NCI-H146 (cell line): ENCODE data around the gene APPBP2.
"Not testable (repeated sequence)": the region's sequence is repeated elsewhere in the genome, so short reads cannot be mapped to it uniquely, and the experiment has no call there.

ENCODE experiments used
- DNase-seq: peaks from one replicate; lab custom pipeline; 2025; lab: John Stamatoyannopoulos, UW

The APPBP2 gene

GRCh38 chr17:60433021-60433997, 92.7 kb downstream of the APPBP2 start:
- DNase-seq: not testable (repeated sequence)

- not testable (repeated sequence) for DNase-seq
These were observed 95.5 kb downstream of the APPBP2 start for GRCh38 chr17:60430561-60430960.

- DNase-seq: not testable (repeated sequence)
These were observed 97.6 kb downstream of the APPBP2 start for GRCh38 chr17:60428491-60428890.

- DNase-seq: no peak
These were observed 99.4 kb downstream of the APPBP2 start for GRCh38 chr17:60426596-60426995.

- no peak for DNase-seq
These were observed 100.4 kb downstream of the APPBP2 start for GRCh38 chr17:60425626-60426025.

DNA sequence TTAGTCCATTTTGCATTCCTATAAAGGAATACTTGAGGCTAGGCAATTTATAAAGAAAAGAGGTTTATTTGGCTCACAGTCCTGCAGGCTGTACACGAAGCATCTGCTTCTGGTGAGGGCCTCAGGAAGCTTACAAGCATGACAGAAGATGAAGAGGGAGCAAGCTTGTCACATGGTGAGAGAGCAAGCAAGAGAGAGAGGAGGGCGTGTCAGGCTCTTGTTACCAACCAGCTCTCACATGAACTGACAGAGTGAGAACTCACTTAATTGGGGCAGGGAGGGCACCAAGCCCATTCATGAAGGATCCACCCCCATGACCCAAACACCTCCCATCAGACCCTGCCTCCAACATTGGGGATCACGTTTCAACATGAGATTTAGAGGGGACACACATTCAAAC, 102.2 kb downstream of the APPBP2 start:
- no peak for DNase-seq

- DNase-seq: no peak
These were observed 103.8 kb downstream of the APPBP2 start, which contains the start of gene CHCT1 for GRCh38 chr17:60422162-60422665. Gene CHCT1 (plus strand): TSS chr17:60422489. CDS start chr17:60422593, 104 bp downstream.

DNA sequence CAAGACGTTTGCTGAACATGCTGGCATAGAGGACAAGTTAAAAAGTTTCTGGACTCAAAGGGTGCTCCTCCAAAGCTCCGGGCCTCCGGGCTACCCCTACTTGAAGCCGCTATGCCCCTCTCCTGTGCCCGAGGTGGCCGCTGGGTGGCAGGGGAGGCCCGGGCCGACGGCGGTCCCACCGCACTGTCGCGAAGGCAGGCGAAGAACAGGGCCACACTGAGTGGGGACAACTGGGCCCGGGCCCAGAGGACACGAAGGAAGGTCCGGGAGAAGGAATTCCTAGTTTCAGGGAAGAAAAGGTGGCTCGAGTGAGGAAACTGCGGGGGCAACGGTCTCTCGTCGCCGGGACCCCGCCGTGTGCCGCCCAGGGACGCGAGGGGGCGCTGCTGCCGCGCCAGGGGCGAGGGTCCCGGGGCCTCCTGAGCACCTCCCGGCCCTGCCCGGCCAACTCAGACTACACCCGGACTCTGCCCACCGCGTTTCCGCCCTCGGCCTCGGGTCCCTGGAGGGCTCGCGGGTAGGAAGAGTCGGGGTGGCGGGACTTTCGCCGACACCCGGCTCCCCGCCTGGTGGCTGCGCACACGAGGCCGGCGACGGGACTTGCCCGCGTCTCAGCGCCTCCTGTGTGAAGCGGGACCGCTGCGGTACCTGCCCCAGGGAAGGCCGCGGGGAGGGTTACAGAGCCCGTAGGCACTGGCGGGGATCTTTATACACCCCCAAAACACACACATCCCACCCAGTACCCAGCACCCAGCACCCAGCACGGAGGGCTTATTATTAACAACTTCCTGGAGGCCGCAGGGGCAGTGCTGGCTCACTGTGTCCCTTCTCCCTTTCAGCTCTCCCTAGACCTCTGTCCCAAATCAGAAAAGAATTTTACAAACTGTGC, 104.5 kb downstream of the APPBP2 start:
- DNase-seq: no peak

- not testable (repeated sequence) for DNase-seq
These were observed 106.2 kb downstream of the APPBP2 start for GRCh38 chr17:60419875-60420274.

DNA sequence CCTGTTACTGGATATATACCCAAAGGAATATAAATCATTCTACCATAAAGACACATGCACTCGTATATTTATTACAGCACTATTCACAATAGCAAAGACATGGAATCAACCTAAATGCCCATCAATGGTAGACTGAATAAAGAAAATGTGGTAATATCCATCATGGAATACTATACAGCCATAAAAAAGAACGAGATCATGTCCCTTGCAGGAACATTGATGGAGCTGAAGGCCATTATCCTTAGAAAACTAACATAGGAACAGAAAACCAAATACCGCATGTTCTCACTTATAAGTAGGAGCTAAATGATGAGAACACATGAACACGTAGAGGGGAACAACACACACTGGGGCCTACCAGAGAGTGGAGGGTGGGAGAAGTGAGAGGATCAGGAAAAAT, 107.0 kb downstream of the APPBP2 start:
- DNase-seq: not testable (repeated sequence)

DNA sequence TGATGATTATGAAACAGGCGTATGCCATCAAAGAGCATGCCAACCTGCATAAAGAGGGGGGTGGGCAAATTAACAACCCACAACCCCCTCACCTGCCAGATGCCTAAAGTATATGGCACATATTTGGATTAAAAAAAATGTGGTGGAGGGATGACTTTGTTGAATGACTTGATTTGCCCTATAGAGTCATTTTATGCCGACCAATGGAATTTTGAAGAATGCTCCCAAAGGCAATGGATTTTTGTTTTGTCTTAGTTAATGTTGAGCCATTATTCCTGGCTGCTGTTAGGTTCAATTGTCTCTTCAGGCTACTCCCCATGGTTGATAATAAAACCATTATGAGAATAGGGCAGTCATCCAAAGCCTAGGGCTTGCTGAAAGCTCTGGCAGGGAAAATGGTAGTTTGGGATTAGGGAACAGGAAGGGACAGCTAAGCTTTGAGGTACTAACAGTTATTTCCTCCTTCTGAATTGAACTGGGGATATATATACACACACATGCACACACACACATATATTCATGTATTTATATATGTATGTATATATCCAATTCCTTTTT, 109.6 kb downstream of the APPBP2 start:
- DNase-seq: no peak

DNA sequence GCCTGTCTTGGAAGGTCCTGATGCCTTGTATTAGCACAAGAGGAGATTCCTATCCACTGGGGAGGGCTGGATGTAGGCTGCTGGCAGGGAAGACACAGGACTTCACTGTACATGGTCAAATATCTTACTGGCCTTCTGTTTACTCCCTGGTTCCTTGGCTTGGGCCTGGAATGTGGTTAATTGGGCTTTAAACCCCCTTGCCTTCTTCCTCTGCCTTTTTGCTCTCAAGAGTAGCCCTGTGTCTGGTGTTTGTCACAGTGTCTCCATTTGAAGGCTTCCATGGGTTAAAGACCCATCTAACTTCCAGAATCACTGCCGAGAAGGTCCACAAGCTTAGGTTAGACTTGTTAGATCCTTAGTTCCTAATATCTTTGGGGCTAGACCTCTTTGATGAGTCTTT, 110.9 kb downstream of the APPBP2 start:
- no peak for DNase-seq

GRCh38 chr17:60412701-60413100, 113.3 kb downstream of the APPBP2 start:
- no peak for DNase-seq

DNA sequence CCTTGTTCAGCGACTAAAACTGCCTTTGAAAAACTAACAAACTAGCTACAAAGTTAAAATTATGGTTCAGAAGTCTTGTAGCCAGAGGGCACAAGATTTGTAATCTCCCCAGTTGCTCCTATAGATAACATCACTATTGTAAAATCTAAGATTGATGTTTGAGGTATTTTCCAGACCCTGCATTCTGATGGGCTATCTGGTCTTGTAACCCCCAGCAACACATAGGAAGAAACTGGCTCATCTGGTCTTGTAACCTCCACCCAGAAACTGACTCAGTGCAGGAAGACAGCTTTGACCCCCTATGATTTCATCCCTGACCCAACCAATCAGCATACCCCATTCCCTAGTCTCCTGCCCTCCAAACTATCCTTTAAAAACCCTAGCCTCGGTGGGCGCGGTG, 116.0 kb downstream of the APPBP2 start:
- no peak for DNase-seq

DNA sequence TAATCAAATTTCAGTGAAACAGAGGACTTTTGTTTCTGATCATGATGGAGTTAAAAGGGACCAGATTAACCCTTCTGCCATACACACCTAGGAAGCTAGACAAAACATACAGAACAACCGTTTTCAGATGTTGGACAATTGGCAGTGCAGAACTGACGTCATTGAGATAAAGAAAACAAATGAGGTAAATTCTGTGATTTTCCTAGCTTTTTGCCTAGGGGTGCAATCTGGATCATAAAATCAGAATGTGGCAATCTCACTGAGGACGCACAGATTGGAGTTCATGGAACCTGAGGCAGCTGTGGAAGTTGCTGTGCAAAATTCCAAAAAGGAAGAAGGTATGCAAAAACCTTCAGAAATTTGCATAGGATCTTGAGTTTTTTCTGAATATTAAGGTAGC, 119.2 kb downstream of the APPBP2 start:
- no peak for DNase-seq

- no peak for DNase-seq
These were observed 122.1 kb downstream of the APPBP2 start for GRCh38 chr17:60403962-60404361.

GRCh38 chr17:60403523-60403810, 122.6 kb downstream of the APPBP2 start:
- DNase-seq: no peak

DNA sequence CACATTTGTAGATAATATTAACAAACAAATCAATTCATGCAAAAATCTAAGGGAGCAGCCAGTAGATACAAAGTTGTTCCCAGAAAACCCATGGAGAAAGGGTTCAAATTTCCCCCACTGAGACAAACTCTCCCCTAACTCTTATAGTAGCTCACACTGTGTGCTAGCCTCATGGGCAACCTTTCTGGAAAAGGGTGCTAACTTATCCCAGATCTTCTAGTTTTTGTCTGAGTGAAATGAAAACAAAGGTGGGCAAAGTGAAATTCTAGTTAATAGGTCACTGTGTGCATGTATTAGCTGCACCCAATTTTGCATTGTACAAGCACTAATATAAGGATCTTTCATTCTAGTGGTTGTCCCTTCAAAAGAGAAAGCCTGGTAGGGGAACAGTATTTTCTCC, 124.2 kb downstream of the APPBP2 start:
- DNase-seq: no peak

- no peak for DNase-seq
These were observed 127.6 kb downstream of the APPBP2 start for GRCh38 chr17:60398227-60398959.

GRCh38 chr17:60396412-60396811, 129.6 kb downstream of the APPBP2 start:
- DNase-seq: no peak

- DNase-seq: no peak
These were observed 130.5 kb downstream of the APPBP2 start for GRCh38 chr17:60395508-60396065.
